ENCODE measurements around the gene UBTF.

DNA sequence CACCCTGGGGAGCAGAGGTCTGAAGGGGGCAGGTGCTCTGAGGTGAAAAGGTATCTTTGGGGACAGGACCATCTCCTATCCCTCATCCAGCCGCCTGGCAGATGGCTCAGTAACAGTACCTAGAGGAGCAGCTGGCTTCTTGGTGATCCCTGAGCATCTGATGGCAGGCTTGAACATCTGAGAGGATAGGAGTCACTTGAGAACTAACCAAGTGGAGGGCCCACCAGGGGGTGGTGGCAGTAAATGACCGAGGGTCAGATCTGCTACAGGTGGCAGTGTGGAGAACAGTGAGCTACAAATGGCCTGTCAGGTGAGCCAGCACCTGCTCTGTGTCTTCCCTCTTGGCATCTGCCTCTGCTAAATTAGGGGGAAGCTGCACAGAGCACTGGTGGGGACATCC lies 64.0 kb downstream of the UBTF start:
- TF ChIP-seq TAF1 (IDR thresholded peaks at IDR 0.05; ENCODE audit: low read depth, low read length) (no peak), PHF8 (conservative IDR thresholded peaks at IDR 0.05; ENCODE audit: low read depth, low read length) (no peak), MAFK (IDR thresholded peaks at IDR 0.05; ENCODE audit: low read depth, low read length) (no peak), JUN (IDR thresholded peaks at IDR 0.05; ENCODE audit: low read depth, low read length) (no peak), CEBPB (IDR thresholded peaks at IDR 0.05; ENCODE audit: low read depth, low read length) (no peak), KDM4A (IDR thresholded peaks at IDR 0.05; ENCODE audit: low read depth, low read length, severe bottlenecking) (no peak)
- TF ChIP-seq, protein P1, sequence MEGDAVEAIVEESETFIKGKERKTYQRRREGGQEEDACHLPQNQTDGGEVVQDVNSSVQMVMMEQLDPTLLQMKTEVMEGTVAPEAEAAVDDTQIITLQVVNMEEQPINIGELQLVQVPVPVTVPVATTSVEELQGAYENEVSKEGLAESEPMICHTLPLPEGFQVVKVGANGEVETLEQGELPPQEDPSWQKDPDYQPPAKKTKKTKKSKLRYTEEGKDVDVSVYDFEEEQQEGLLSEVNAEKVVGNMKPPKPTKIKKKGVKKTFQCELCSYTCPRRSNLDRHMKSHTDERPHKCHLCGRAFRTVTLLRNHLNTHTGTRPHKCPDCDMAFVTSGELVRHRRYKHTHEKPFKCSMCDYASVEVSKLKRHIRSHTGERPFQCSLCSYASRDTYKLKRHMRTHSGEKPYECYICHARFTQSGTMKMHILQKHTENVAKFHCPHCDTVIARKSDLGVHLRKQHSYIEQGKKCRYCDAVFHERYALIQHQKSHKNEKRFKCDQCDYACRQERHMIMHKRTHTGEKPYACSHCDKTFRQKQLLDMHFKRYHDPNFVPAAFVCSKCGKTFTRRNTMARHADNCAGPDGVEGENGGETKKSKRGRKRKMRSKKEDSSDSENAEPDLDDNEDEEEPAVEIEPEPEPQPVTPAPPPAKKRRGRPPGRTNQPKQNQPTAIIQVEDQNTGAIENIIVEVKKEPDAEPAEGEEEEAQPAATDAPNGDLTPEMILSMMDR (IDR thresholded peaks at IDR 0.05; ENCODE audit: control extremely low read depth in 1 of 3, insufficient read depth in 1 of 3, low read depth in 1 of 3, low read length in 3 of 3) = no peak
